ENCODE measurements around the gene PACC1.

PACC1 gene

DNA sequence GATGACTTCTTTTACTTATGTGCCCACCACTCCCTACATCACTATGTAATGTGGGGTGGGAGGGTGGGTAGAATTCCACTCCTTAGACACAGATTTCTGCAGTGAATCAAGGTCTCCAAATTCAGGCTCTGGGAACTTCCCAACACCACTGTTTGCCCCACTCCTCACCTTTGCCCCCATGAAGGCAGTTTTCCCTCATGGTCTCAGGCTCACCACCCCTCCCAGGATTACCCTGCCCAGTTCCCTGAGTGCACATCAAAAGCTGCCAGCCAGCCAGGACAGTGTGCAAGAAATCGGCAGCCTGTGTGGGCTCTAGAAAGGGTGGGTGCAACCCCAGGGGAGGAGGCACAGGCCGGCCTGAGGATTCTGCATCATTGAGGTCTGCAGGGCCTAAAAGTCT lies 32.8 kb upstream of the PACC1 start:
- H3K9me3 ChIP-seq (ENCODE audit: low read depth, low read length), result no peaks in the 10 kb centered on the region
- H3K9ac ChIP-seq (ENCODE audit: insufficient read length), result no peak overlapping the region
- H3K36me3 ChIP-seq (ENCODE audit: insufficient read depth, low read length), result no peaks in the 10 kb centered on the region
- TF ChIP-seq FOXP2 (optimal IDR thresholded peaks at IDR 0.05; ENCODE audit: control extremely low read depth, extremely low read length, insufficient read depth) (no peak), POLR2AphosphoS5 (IDR thresholded peaks at IDR 0.05; ENCODE audit: borderline replicate concordance, low read depth, low read length) (no peak), EZH2 (IDR thresholded peaks at IDR 0.05) (no peak)
- DNase-seq (ENCODE audit: low read depth, low spot score), result no peak
- H3K27ac ChIP-seq, result no peak overlapping the region
- H3K4me3 ChIP-seq, result no peak overlapping the region

DNA sequence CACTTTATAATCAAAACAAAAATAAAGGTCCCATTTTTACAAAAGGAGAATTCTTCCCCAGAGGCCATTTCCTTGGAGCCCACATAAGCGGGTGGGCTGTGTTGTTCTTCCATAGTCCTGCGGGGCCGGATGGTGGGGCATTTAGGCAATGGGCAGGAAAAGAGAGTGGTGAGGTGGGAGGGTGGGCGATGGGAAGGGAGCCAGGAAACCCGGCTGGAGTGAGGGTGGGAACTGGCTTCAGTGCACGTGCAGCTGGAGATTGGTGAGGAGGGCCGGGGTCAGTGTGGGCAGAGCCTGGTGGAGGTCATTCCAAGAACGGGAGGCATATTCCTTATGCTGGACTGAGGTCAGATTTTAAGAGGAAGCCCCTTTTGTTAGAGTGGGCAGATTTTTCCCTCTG lies 31.6 kb upstream of the PACC1 start:
- DNase-seq (ENCODE audit: low read depth, low spot score), result no peak
- Histone ChIP-seq H3K9me3 (ENCODE audit: low read depth, low read length) (no peaks in the 10 kb centered on the region), H3K27ac (no peak overlapping the region), H3K36me3 (ENCODE audit: insufficient read depth, low read length) (no peaks in the 10 kb centered on the region), H3K9ac (ENCODE audit: insufficient read length) (no peak overlapping the region), H3K4me3 (no peak overlapping the region)
- no peak for TF ChIP-seq EZH2 (IDR thresholded peaks at IDR 0.05)
- TF ChIP-seq POLR2AphosphoS5 (IDR thresholded peaks at IDR 0.05; ENCODE audit: borderline replicate concordance, low read depth, low read length), result no peak

- Histone ChIP-seq H3K27ac (no peak overlapping the region), H3K36me3 (ENCODE audit: insufficient read depth, low read length) (no peaks in the 10 kb centered on the region), H3K4me3 (no peak overlapping the region), H3K9me3 (ENCODE audit: low read depth, low read length) (no peaks in the 10 kb centered on the region), H3K9ac (ENCODE audit: insufficient read length) (no peak overlapping the region)
- no peak for TF ChIP-seq POLR2AphosphoS5 (IDR thresholded peaks at IDR 0.05; ENCODE audit: borderline replicate concordance, low read depth, low read length)
- no peak for TF ChIP-seq EZH2 (IDR thresholded peaks at IDR 0.05)
- no peak for TF ChIP-seq FOXP2 (optimal IDR thresholded peaks at IDR 0.05; ENCODE audit: control extremely low read depth, extremely low read length, insufficient read depth)
- DNase-seq (ENCODE audit: low read depth, low spot score), result no peak
Observed at GRCh38 chr1:212442408-212442807, 27.7 kb upstream of the PACC1 start.

DNA sequence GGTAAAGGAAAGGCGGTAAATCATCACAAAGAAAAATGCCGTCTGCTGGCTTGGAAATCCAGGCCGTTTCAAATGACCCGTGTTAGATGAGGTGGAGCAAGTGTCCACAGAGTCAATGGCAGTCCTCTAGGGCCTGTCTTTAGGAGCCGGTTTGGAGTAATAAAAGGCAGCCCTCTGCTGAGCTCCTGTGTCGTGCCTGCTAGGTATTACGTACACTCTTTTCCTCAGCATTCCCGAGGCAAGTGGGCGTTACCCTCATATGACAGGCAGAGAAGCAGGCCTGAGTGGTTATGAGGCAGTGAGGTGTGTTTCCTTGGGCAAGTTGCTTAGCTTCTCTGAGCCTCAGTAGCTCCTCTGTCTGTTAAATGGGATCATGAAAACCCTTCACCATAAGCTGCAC lies 25.7 kb upstream of the PACC1 start:
- no peak overlapping the region for H3K4me3 ChIP-seq
- H3K36me3 ChIP-seq (ENCODE audit: insufficient read depth, low read length), result no peaks in the 10 kb centered on the region
- H3K9me3 ChIP-seq (ENCODE audit: low read depth, low read length), result no peaks in the 10 kb centered on the region
- TF ChIP-seq EZH2 (IDR thresholded peaks at IDR 0.05) (no peak), FOXP2 (optimal IDR thresholded peaks at IDR 0.05; ENCODE audit: control extremely low read depth, extremely low read length, insufficient read depth) (no peak), POLR2AphosphoS5 (IDR thresholded peaks at IDR 0.05; ENCODE audit: borderline replicate concordance, low read depth, low read length) (no peak)
- no peak for DNase-seq (ENCODE audit: low read depth, low spot score)
- no peak overlapping the region for H3K9ac ChIP-seq (ENCODE audit: insufficient read length)
- H3K27ac ChIP-seq, result no peak overlapping the region

- Histone ChIP-seq H3K27ac (no peak overlapping the region), H3K9ac (ENCODE audit: insufficient read length) (no peak overlapping the region), H3K9me3 (ENCODE audit: low read depth, low read length) (no peaks in the 10 kb centered on the region), H3K4me3 (no peak overlapping the region), H3K36me3 (ENCODE audit: insufficient read depth, low read length) (no peaks in the 10 kb centered on the region)
- TF ChIP-seq EZH2 (IDR thresholded peaks at IDR 0.05), result no peak
- TF ChIP-seq FOXP2 (optimal IDR thresholded peaks at IDR 0.05; ENCODE audit: control extremely low read depth, extremely low read length, insufficient read depth), result no peak
- no peak for TF ChIP-seq POLR2AphosphoS5 (IDR thresholded peaks at IDR 0.05; ENCODE audit: borderline replicate concordance, low read depth, low read length)
- DNase-seq (ENCODE audit: low read depth, low spot score), result no peak
Observed at GRCh38 chr1:212438831-212439237, 24.1 kb upstream of the PACC1 start.

GRCh38 chr1:212437179-212437798 lies 22.6 kb upstream of the PACC1 start:
- Histone ChIP-seq H3K27ac (no peak overlapping the region), H3K9me3 (ENCODE audit: low read depth, low read length) (no peaks in the 10 kb centered on the region), H3K36me3 (ENCODE audit: insufficient read depth, low read length) (no peaks in the 10 kb centered on the region), H3K9ac (ENCODE audit: insufficient read length) (no peak overlapping the region), H3K4me3 (no peak overlapping the region)
- no peak for TF ChIP-seq FOXP2 (optimal IDR thresholded peaks at IDR 0.05; ENCODE audit: control extremely low read depth, extremely low read length, insufficient read depth)
- TF ChIP-seq POLR2AphosphoS5 (IDR thresholded peaks at IDR 0.05; ENCODE audit: borderline replicate concordance, low read depth, low read length), result no peak
- no peak for TF ChIP-seq EZH2 (IDR thresholded peaks at IDR 0.05)
- DNase-seq (ENCODE audit: low read depth, low spot score), result no peak

- H3K27ac ChIP-seq, result no peak overlapping the region
- no peak for TF ChIP-seq EZH2 (IDR thresholded peaks at IDR 0.05)
- TF ChIP-seq FOXP2 (optimal IDR thresholded peaks at IDR 0.05; ENCODE audit: control extremely low read depth, extremely low read length, insufficient read depth), result no peak
- no peak for TF ChIP-seq POLR2AphosphoS5 (IDR thresholded peaks at IDR 0.05; ENCODE audit: borderline replicate concordance, low read depth, low read length)
- no peak overlapping the region for H3K9ac ChIP-seq (ENCODE audit: insufficient read length)
- H3K9me3 ChIP-seq (ENCODE audit: low read depth, low read length), result no peaks in the 10 kb centered on the region
- H3K4me3 ChIP-seq, result no peak overlapping the region
- H3K36me3 ChIP-seq (ENCODE audit: insufficient read depth, low read length), result no peaks in the 10 kb centered on the region
- no peak for DNase-seq (ENCODE audit: low read depth, low spot score)
Observed at GRCh38 chr1:212434992-212435391, 20.3 kb upstream of the PACC1 start.

DNA sequence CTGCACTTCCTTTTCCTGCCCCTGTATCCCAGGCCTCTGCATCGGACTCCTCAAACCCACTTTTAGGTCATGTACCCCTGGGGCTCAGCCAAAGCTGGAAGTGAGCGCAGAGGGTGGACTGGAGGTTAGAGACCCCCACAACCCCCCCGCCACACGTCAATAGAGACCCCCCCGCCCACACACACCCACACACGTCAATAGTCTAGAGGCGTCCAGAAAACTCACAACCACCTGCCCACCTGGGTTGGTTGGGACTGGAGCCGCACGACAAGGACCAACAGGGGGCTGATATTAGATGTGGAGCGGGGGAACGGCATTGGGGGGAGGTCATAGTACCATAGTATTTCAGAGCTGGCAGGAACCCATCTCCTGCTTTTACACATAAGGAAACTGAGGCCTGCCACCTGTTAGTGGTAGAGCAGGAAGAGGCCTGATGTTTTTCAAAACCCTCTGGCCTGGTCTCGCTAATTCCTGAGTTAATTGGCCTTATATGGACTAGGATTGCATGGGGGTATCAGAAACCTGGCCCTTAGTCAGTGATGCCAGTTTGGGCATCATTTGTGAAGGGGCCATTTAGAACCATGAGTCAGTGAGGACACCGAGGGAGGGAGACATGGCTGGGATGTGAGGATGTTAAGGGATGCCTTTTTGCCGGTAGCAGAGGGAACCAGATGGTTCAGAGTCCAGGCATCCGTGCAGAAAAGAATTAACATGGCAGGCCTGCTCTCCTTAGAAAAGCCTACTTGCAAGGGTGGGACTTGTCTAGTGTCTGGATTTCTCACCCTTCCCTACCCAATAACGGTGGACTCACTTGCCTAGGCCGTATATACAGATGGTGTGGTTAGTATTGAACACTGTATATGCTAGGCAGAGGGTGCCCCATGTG lies 19.1 kb upstream of the PACC1 start:
- peak overlapping the region; percentile 85 for H3K9ac ChIP-seq (ENCODE audit: insufficient read length)

More for the DNA sequence above, 19.1 kb upstream of the PACC1 start:
- no peak for DNase-seq (ENCODE audit: low read depth, low spot score)
- peak overlapping the region; percentile 90 for H3K4me3 ChIP-seq
- no peak overlapping the region for H3K27ac ChIP-seq
- TF ChIP-seq EZH2 (IDR thresholded peaks at IDR 0.05), result no peak
- no peaks in the 10 kb centered on the region for H3K9me3 ChIP-seq (ENCODE audit: low read depth, low read length)
- H3K36me3 ChIP-seq (ENCODE audit: insufficient read depth, low read length), result no peaks in the 10 kb centered on the region
